ENCODE measurements around the gene IDI1.

DNA sequence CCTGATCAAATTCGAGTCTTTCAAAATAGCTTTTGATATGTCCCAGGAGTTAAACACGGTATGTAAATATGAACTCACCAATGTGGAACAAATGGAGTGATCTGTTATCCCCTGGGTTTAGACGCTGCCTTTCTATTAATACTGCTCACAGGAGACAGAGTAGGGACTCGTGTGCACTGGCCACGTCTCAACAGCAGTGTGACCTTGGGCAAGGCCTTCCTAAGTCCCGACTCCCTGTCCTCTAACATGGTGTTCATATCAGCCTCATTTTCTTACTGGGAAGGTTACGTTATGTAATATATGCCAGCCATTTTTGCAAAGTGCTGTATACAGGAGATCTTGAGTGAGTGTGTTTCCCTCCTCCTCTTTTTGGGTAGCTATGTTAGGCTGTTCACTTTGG is 9.1 kb upstream of the IDI1 start:
- no peak for TF ChIP-seq POLR2A (IDR thresholded peaks at IDR 0.05)
- TF ChIP-seq, protein P1, sequence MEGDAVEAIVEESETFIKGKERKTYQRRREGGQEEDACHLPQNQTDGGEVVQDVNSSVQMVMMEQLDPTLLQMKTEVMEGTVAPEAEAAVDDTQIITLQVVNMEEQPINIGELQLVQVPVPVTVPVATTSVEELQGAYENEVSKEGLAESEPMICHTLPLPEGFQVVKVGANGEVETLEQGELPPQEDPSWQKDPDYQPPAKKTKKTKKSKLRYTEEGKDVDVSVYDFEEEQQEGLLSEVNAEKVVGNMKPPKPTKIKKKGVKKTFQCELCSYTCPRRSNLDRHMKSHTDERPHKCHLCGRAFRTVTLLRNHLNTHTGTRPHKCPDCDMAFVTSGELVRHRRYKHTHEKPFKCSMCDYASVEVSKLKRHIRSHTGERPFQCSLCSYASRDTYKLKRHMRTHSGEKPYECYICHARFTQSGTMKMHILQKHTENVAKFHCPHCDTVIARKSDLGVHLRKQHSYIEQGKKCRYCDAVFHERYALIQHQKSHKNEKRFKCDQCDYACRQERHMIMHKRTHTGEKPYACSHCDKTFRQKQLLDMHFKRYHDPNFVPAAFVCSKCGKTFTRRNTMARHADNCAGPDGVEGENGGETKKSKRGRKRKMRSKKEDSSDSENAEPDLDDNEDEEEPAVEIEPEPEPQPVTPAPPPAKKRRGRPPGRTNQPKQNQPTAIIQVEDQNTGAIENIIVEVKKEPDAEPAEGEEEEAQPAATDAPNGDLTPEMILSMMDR (IDR thresholded peaks at IDR 0.05), result no peak

Measured in lower leg skin (tissue), 3 donors.